Mesothelial cell of epicardium (in vitro differentiated cells): ENCODE data around the gene RNF223. TPM values are rescaled to one million over a fixed set of nuclear protein-coding genes. Genes with fewer than 3 reads are reported as not detected.
"Not testable (repeated sequence)": the region's sequence is repeated elsewhere in the genome, so short reads cannot be mapped to it uniquely, and the experiment has no call there.

Experiments
- DNase-seq, 2 experiments: peaks; one replicate each; pipeline ENCODE4 v3.0.0; 2021; ENCODE audit warnings: low spot score in 2 of 2; ENCODE audit not compliant: unreplicated experiment in 2 of 2
- H3K27ac Mint-ChIP-seq: 2 replicates; pipeline ENCODE4 v1.8.0; 2021; ENCODE audit warnings: mixed read lengths
- H3K27me3 Mint-ChIP-seq: 2 replicates; pipeline ENCODE4 v1.8.0; 2021; ENCODE audit warnings: low read depth, mixed read lengths
- H3K36me3 Mint-ChIP-seq: 2 replicates; pipeline ENCODE4 v1.8.0; 2021; ENCODE audit warnings: mixed read lengths
- H3K4me1 Mint-ChIP-seq: 2 replicates; pipeline ENCODE4 v1.8.0; 2021; ENCODE audit warnings: mixed read lengths
- H3K4me3 Mint-ChIP-seq: 2 replicates; pipeline ENCODE4 v1.8.0; 2021; ENCODE audit warnings: mild to moderate bottlenecking, moderate library complexity, mixed read lengths
- H3K9me3 Mint-ChIP-seq: 2 replicates; pipeline ENCODE4 v1.8.0; 2021; ENCODE audit warnings: mixed read lengths
- total RNA-seq: library from RNA; stranded (reverse); gene quantifications from 3 replicates; pipeline ENCODE4 v1.2.1, GENCODE V29; 2021
- TF ChIP-seq, protein P1 (sequence below): fragments of 200-600 bp; sonication (generic); IDR thresholded peaks from one replicate; pipeline ENCODE4 v1.5.0; 2021; ENCODE audit warnings: antibody characterized with exemption; ENCODE audit not compliant: unreplicated experiment

RNF223 gene
- total RNA-seq, 1 donor from 2014 or later = 0.27 TPM

DNA sequence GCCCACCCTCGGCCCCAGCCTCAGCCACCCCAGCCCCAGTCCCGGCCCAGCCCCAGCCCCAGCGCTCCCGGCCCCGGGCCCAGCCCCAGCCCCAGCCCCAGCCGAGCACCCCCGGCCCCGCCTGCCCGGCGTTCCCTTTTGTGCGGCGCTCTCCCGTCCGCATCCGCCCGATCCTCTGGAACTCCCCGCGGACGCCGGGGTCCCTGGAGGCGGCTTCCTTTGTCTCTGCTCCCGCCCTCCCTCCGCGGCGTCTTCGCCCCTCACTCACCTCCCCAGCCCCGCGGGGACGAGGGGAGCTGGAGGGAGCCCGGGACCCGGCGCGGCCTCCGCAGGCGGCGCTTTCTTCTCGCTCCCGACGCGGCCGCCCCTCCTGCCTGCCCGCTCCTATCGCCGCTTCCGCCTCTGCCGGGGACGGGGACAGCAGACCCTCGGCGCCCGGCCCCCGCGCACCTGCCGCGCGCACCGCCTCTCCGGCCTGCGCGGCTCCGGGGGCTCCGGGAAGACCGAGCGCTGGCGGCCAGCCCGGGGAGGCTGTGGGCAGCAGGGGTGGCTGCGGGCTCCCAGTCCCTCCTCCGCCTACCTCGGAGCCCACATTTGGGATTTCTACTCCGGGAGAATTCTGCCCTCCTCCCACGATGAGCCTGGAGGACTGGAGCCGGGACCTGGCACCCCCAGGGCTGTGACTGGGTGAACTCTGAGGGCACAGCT lies 40.2 kb downstream of the RNF223 start:
- peaks cover 10% of the 10 kb centered on the region for H3K36me3 Mint-ChIP-seq
- TF ChIP-seq, protein P1, sequence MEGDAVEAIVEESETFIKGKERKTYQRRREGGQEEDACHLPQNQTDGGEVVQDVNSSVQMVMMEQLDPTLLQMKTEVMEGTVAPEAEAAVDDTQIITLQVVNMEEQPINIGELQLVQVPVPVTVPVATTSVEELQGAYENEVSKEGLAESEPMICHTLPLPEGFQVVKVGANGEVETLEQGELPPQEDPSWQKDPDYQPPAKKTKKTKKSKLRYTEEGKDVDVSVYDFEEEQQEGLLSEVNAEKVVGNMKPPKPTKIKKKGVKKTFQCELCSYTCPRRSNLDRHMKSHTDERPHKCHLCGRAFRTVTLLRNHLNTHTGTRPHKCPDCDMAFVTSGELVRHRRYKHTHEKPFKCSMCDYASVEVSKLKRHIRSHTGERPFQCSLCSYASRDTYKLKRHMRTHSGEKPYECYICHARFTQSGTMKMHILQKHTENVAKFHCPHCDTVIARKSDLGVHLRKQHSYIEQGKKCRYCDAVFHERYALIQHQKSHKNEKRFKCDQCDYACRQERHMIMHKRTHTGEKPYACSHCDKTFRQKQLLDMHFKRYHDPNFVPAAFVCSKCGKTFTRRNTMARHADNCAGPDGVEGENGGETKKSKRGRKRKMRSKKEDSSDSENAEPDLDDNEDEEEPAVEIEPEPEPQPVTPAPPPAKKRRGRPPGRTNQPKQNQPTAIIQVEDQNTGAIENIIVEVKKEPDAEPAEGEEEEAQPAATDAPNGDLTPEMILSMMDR = no peak
- H3K27ac Mint-ChIP-seq = no peak overlapping the region
- peak overlapping the region; percentile 60 for H3K4me3 Mint-ChIP-seq
- peaks cover 23% of the 10 kb centered on the region for H3K27me3 Mint-ChIP-seq
- no peak for DNase-seq
- no peaks in the 10 kb centered on the region for H3K9me3 Mint-ChIP-seq
- H3K4me1 Mint-ChIP-seq = peaks cover 15% of the 10 kb centered on the region

DNA sequence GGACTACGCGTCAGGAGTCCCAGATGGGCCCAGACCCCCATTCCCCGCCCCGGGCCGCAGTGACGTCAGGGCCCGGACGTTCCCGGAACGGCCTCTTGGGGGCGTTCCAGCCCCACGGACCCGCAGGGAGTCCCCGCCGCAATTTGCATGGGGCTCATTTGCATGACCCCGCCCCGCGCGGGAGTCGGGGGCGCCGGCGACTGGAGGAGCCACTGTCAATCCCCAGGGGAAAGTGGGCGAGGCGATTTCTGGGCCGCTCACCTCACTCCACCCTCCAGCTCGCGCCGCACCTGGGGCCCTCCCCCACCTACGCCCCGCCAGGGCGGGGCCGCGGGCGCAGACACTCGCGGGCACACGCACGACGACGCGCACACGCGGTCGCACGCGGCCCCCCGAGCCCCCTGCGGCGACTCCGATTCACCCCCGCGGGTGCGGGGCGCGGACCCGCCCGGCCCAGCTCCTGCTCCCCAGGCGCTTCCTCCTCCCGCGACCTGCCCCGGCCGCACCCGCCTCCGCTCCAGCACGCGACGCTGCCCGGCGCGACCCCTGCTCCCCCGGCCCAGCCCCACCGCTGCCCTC lies 41.0 kb downstream of the RNF223 start:
- peaks cover 4% of the 10 kb centered on the region for H3K36me3 Mint-ChIP-seq
- H3K9me3 Mint-ChIP-seq = no peaks in the 10 kb centered on the region
- peaks cover 17% of the 10 kb centered on the region for H3K27me3 Mint-ChIP-seq
- TF ChIP-seq, protein P1 = peak; percentile 95
- H3K4me1 Mint-ChIP-seq = peaks cover 9% of the 10 kb centered on the region
- no peak overlapping the region for H3K27ac Mint-ChIP-seq
- H3K4me3 Mint-ChIP-seq = peak overlapping the region; percentile 59
- peak; percentile 93 to 97 for DNase-seq

GRCh38 chr1:1032424-1032823 lies 41.7 kb downstream of the RNF223 start:
- Mint-ChIP-seq H3K4me1 (peaks cover 10% of the 10 kb centered on the region), H3K27ac (peak overlapping the region; percentile 91), H3K4me3 (peak overlapping the region; percentile 50), H3K9me3 (no peaks in the 10 kb centered on the region), H3K27me3 (peaks cover 13% of the 10 kb centered on the region), H3K36me3 (peaks cover 4% of the 10 kb centered on the region)
- DNase-seq = no peak
- TF ChIP-seq, protein P1 = no peak

DNA sequence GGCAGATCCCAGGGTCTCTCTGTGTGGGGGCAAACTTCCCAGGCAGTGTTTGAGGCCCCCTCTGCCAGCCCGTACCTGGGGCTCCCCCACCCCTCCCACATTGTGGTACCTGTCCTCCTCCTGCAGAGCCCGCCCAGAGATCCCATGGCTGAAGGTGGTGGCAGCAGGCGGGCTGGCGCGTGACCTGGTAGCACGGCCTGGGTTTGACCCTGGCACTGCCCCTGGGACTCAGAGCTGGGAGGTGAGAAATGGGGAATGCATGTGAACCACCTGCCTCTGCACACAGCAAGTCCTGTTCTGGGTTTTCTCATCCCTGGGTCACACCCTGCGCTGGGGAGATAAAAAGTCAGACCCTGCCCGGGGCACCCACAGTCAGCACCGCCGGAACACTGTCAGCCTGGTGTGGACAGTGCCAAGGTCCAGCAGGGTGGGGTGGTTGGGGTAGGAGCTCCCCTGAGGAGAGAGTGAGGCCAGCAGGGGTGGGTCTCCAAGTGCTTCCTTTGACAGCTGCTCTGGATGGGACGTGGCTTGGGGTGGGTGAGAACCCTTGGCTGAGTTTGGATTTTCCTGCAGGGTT lies 42.4 kb downstream of the RNF223 start:
- Mint-ChIP-seq H3K9me3 (no peaks in the 10 kb centered on the region), H3K27me3 (peaks cover 13% of the 10 kb centered on the region), H3K4me3 (peak overlapping the region; percentile 50), H3K27ac (peak overlapping the region; percentile 91), H3K4me1 (peaks cover 13% of the 10 kb centered on the region), H3K36me3 (peaks cover 4% of the 10 kb centered on the region)
- DNase-seq = no peak
- TF ChIP-seq, protein P1 = no peak

GRCh38 chr1:1030867-1031658 lies 43.0 kb downstream of the RNF223 start:
- H3K4me1 Mint-ChIP-seq = peaks cover 16% of the 10 kb centered on the region
- H3K27ac Mint-ChIP-seq, DNase-seq, H3K9me3 Mint-ChIP-seq, H3K36me3 Mint-ChIP-seq, H3K4me3 Mint-ChIP-seq: not testable (repeated sequence)
- H3K27me3 Mint-ChIP-seq = peaks cover 11% of the 10 kb centered on the region
